PC-3 (cell line): ENCODE results near the gene TRPC3. TPM values are rescaled to one million over a fixed set of nuclear protein-coding genes. Genes with fewer than 3 reads are reported as not detected.

Experiments used
- ATAC-seq: fragments of 200-7000 bp; cut with Tn5 transposase; 2 replicates; pipeline ENCODE4 v1.9.1; 2020; ENCODE audit warnings: mild to moderate bottlenecking, moderate library complexity
- BruUV-seq: library from RNA; stranded (reverse); fragments of 400-500 nt; replicated peaks from 2 replicates; lab custom pipeline; 2021; lab: Mats Ljungman, UMichigan
- CTCF ChIA-PET: fragments of 300-600 bp; sonication (Branson Sonifier 250); formaldehyde crosslinking; loops from one replicate; lab custom pipeline; 2022; ENCODE audit warnings: antibody characterized with exemption; lab: Charles Lee
- POLR2A ChIA-PET: fragments of 300-600 bp; sonication (Branson Sonifier 250); formaldehyde crosslinking; loops from one replicate; lab custom pipeline; 2022; ENCODE audit warnings: antibody characterized with exemption; ENCODE audit not compliant: unreplicated experiment; lab: Charles Lee
- DNase-seq: peaks from one replicate; pipeline ENCODE4 v3.0.0-alpha.2; 2015
- H2AFZ ChIP-seq: fragments of 300-600 bp; sonication (generic); 2 replicates; pipeline ENCODE4 v1.6.0; 2016; ENCODE audit warnings: antibody characterized with exemption, low read length
- H3F3A ChIP-seq: fragments of 300-600 bp; sonication (generic); one replicate; pipeline ENCODE4 v1.6.0; 2017; ENCODE audit warnings: antibody characterized with exemption, low read length, control low read depth, mild to moderate bottlenecking; ENCODE audit not compliant: unreplicated experiment
- H3K27ac ChIP-seq: fragments of 300-600 bp; sonication (generic); 2 replicates; pipeline ENCODE4 v1.5.1; 2016; ENCODE audit warnings: mild to moderate bottlenecking, low read length
- H3K27me3 ChIP-seq: fragments of 300-600 bp; sonication (generic); 2 replicates; pipeline ENCODE4 v1.6.1; 2016; ENCODE audit warnings: low read length, mixed read lengths
- H3K36me3 ChIP-seq: fragments of 300-600 bp; sonication (generic); 2 replicates; pipeline ENCODE4 v1.6.1; 2016; ENCODE audit warnings: low read depth, mixed run types, low read length, mixed read lengths
- H3K4me1 ChIP-seq: fragments of 300-600 bp; sonication (generic); 2 replicates; pipeline ENCODE4 v1.5.1; 2016; ENCODE audit warnings: low read length; ENCODE audit not compliant: insufficient read depth
- H3K4me2 ChIP-seq: fragments of 300-600 bp; sonication (generic); 2 replicates; pipeline ENCODE4 v1.6.0; 2016; ENCODE audit warnings: low read length
- H3K4me3 ChIP-seq: fragments of 300-600 bp; sonication (generic); 2 replicates; pipeline ENCODE4 v1.5.1; 2016; ENCODE audit warnings: mild to moderate bottlenecking, low read length, mixed read lengths
- H3K79me2 ChIP-seq: fragments of 300-600 bp; sonication (generic); 2 replicates; pipeline ENCODE4 v1.6.1; 2017; ENCODE audit warnings: low read length, mixed read lengths
- H3K9ac ChIP-seq: fragments of 300-600 bp; sonication (generic); 2 replicates; pipeline ENCODE4 v1.6.0; 2016; ENCODE audit warnings: mild to moderate bottlenecking, low read length
- H3K9me2 ChIP-seq: fragments of 300-600 bp; sonication (generic); replicated peaks from 2 replicates; pipeline ENCODE4 v1.6.1; 2016; ENCODE audit warnings: mixed run types, low read length, mixed read lengths
- H3K9me3 ChIP-seq: fragments of 300-600 bp; sonication (generic); 2 replicates; pipeline ENCODE4 v1.6.1; 2016; ENCODE audit warnings: low read length, mixed read lengths
- H4K20me1 ChIP-seq: fragments of 300-600 bp; sonication (generic); 2 replicates; pipeline ENCODE4 v1.6.1; 2016; ENCODE audit warnings: low read length, mixed read lengths
- CTCF ChIP-seq: fragments of 300-600 bp; sonication (generic); conservative IDR thresholded peaks from 2 replicates; pipeline ENCODE4 v1.5.1; 2017; ENCODE audit warnings: antibody characterized with exemption, low read depth, mild to moderate bottlenecking, low read length
- EZH2 ChIP-seq: fragments of 300-600 bp; sonication (generic); IDR thresholded peaks from one replicate; pipeline ENCODE4 v1.6.1; 2017; ENCODE audit warnings: antibody characterized with exemption, mild to moderate bottlenecking, low read length; ENCODE audit not compliant: unreplicated experiment
- EZH2phosphoT487 ChIP-seq: fragments of 300-600 bp; sonication (generic); IDR thresholded peaks from 2 replicates; pipeline ENCODE4 v1.6.1; 2018; ENCODE audit warnings: mild to moderate bottlenecking, antibody characterized with exemption, low read length, borderline replicate concordance
- intact Hi-C: fragments of 100-400 bp; cut with micrococcal nuclease; formaldehyde crosslinking; loops from 2 replicates; pipeline ENCODE4 v1.9.0; 2023
- total RNA-seq: library from RNA; depleted of rRNA; stranded (reverse); fragments of >200 nt; gene quantifications from 2 replicates; pipeline ENCODE4 v1.2.3, GENCODE V29; 2014

TRPC3 gene
- total RNA-seq, 1 experiment from 2014 or later = not detected

DNA sequence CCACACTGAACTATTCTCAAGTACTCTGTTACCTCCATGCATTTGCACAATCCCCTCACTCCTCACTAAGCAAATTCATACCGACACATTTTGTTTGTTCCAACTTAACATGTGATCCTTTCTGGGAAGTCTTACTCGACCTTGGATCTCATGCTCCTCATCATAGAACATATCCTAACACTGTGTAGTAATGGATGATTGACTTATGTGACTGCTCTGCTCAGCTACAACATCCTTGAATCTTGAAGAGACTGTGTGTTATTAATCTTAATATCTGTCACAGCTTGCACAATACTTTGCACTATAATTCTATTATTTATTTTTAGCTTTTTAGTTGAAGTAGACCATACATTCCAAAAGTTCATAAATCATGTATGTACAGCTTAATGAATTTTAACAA is 23.9 kb upstream of the TRPC3 start:
- TF ChIP-seq EZH2phosphoT487 (no peak), CTCF (no peak), EZH2 (no peak)
- Histone ChIP-seq H2AFZ (no peak overlapping the region), H3K79me2 (no peaks in the 10 kb centered on the region), H3K4me3 (no peak overlapping the region), H3K9me2 (no peaks in the 10 kb centered on the region), H3F3A (no peaks in the 10 kb centered on the region), H3K9me3 (no peaks in the 10 kb centered on the region), H3K27ac (no peak overlapping the region), H3K36me3 (no peaks in the 10 kb centered on the region), H3K9ac (no peak overlapping the region), H4K20me1 (no peaks in the 10 kb centered on the region), H3K4me1 (no peaks in the 10 kb centered on the region), H3K27me3 (peaks cover 11% of the 10 kb centered on the region; the same call in 1 of the 2 replicates), H3K4me2 (no peak overlapping the region)
- ChIA-PET POLR2A (no interaction called here), CTCF (no interaction called here)
- BruUV-seq = no TSS peak
- ATAC-seq = no peak
- intact Hi-C loops = no loop called here
- no peak for DNase-seq

DNA sequence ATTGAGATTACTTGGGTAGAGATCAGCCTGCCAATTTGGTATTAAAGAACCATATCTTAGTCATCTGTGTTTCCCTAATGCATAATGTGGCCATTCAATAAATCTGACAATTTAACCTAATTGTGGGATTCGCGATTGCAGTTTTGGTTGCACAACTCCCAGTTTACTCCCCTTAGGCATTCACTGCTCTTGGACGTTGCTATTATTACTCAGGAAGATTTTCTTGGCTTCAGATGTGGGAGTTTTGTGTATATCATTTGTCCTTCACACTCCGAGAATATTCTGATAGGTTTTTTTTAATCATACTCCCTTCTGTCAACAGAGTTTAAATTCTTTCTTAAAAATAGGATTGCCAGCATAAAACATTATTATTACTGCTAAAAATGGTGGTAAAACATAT is 22.0 kb upstream of the TRPC3 start:
- H3F3A ChIP-seq = no peaks in the 10 kb centered on the region
- no TSS peak for BruUV-seq
- H4K20me1 ChIP-seq = no peaks in the 10 kb centered on the region
- ATAC-seq (no peak), DNase-seq (no peak)
- ChIA-PET POLR2A (no interaction called here), CTCF (no interaction called here)
- TF ChIP-seq EZH2phosphoT487 (no peak), EZH2 (no peak), CTCF (no peak)
- no peaks in the 10 kb centered on the region for H3K4me1 ChIP-seq
- no peaks in the 10 kb centered on the region for H3K9me2 ChIP-seq
- no peak overlapping the region for H3K4me3 ChIP-seq
- H3K9ac ChIP-seq = no peak overlapping the region
- H2AFZ ChIP-seq = no peak overlapping the region
- peaks cover 11% of the 10 kb centered on the region; the same call in 1 of the 2 replicates for H3K27me3 ChIP-seq
- no peaks in the 10 kb centered on the region for H3K79me2 ChIP-seq
- intact Hi-C loops = no loop called here
- no peaks in the 10 kb centered on the region for H3K9me3 ChIP-seq
- H3K36me3 ChIP-seq = no peaks in the 10 kb centered on the region
- no peak overlapping the region for H3K4me2 ChIP-seq
- no peak overlapping the region for H3K27ac ChIP-seq

DNA sequence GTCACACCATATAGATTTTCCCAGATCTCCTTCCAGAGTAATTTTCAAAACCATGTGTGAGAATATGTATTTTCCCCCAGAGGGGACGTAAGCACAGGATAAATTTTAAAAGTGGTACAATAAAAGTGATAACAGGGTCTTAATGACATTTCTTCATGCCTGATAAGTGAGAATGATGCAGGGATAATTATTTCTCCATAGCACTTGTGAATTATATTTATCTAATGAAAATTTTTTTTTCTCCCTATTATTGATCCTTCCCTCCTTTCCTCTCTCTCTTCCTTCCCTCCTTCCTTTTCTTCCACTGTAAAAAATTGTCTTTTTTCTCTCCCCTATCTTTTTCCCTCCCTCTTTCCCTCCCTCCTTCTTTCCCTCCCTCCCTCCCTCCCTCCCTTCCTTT is 17.0 kb upstream of the TRPC3 start:
- no peaks in the 10 kb centered on the region for H3K36me3 ChIP-seq
- no TSS peak for BruUV-seq
- ATAC-seq (no peak), DNase-seq (no peak)
- intact Hi-C loops = no loop called here
- H3K27me3 ChIP-seq = peaks cover 10% of the 10 kb centered on the region; the same call in 1 of the 2 replicates
- H3K79me2 ChIP-seq = no peaks in the 10 kb centered on the region
- no peaks in the 10 kb centered on the region for H3F3A ChIP-seq
- H3K4me1 ChIP-seq = no peaks in the 10 kb centered on the region
- no peak overlapping the region for H3K9ac ChIP-seq
- H3K4me3 ChIP-seq = no peak overlapping the region
- ChIA-PET POLR2A (no interaction called here), CTCF (no interaction called here)
- no peak overlapping the region for H2AFZ ChIP-seq
- H4K20me1 ChIP-seq = no peaks in the 10 kb centered on the region
- no peaks in the 10 kb centered on the region for H3K9me2 ChIP-seq
- H3K4me2 ChIP-seq = no peak overlapping the region
- no peaks in the 10 kb centered on the region for H3K9me3 ChIP-seq
- TF ChIP-seq EZH2phosphoT487 (no peak), EZH2 (no peak), CTCF (no peak)
- H3K27ac ChIP-seq = no peak overlapping the region
